K562 (cell line): Measurements from ENCODE around the gene MEGF11. TPM values are rescaled to one million over a fixed set of nuclear protein-coding genes. Genes with fewer than 3 reads are reported as not detected.

ENCODE experiments used
- ATAC-seq: fragments of 200-7000 bp; cut with Tn5 transposase; 3 replicates; pipeline ENCODE4 v1.9.1; 2020; ENCODE audit warnings: moderate library complexity
- BruUV-seq: library from RNA; stranded (reverse); fragments of 400-500 nt; replicated peaks from 2 replicates; lab custom pipeline; 2021; lab: Mats Ljungman, UMichigan
- CTCF ChIA-PET: fragments of 300-600 bp; formaldehyde crosslinking; extraction: SDS; loops from one replicate; lab custom pipeline; 2021; ENCODE audit warnings: low intra/inter-chr PET ratio; lab: Yijun Ruan, JAX
- POLR2A ChIA-PET: fragments of 300-600, 350-650 bp; sonication (Branson Sonifier 250); formaldehyde crosslinking; extraction: SDS; loops from one replicate; lab custom pipeline; 2021; ENCODE audit warnings: antibody characterized with exemption, inconsistent platforms; lab: Yijun Ruan, JAX
- DNase-seq, 4 experiments: peaks; one replicate each; pipeline versions ENCODE4 v3.0.0 to v3.0.0-alpha.2; 2011 to 2018; ENCODE audit warnings: low spot score in 3 of 4, mixed read lengths in 3 of 4; ENCODE audit errors: extremely low read depth in 1 of 4
- FAIRE-seq: peaks from 2 replicates; lab custom pipeline; 2011; peaks lifted over from hg19 to GRCh38; lab: Jason Lieb, UNC
- H2AFZ ChIP-seq: 2 replicates; pipeline ENCODE4 v1.6.0; 2011; ENCODE audit warnings: low read depth, low read length, control low read depth, inconsistent platforms
- H3K27ac ChIP-seq: fragments of 200-600 bp; 3 replicates; pipeline ENCODE4 v1.8.0; 2011; ENCODE audit warnings: low read depth, mild to moderate bottlenecking, control low read depth, inconsistent platforms, low read length, moderate library complexity, mixed read lengths; ENCODE audit errors: extremely low read depth
- H3K27me3 ChIP-seq, 2 experiments: fragments of 300-600 bp in 1 of 2; 2 replicates in 1 of 2; 3 replicates in 1 of 2; pipeline versions ENCODE4 v1.6.0 to v1.8.0; 2011; ENCODE audit warnings: inconsistent platforms in 2 of 2, low read length in 2 of 2, mild to moderate bottlenecking in 1 of 2, mixed read lengths in 1 of 2, moderate library complexity in 1 of 2; ENCODE audit not compliant: control insufficient read depth in 2 of 2, insufficient read depth in 2 of 2
- H3K36me3 ChIP-seq: fragments of 300-600 bp; 3 replicates; pipeline ENCODE4 v1.8.0; 2011; ENCODE audit warnings: mild to moderate bottlenecking, low read length, inconsistent platforms; ENCODE audit not compliant: control insufficient read depth, insufficient read depth
- H3K4me1 ChIP-seq, 2 experiments: fragments of 200-600 bp in 1 of 2; replicated peaks in 1 of 2; 2 replicates in 1 of 2; 3 replicates in 1 of 2; pipeline versions ENCODE4 v1.5.1 to v1.8.0; 2011; ENCODE audit warnings: inconsistent platforms in 2 of 2, low read length in 2 of 2, mild to moderate bottlenecking in 1 of 2, mixed read lengths in 1 of 2, moderate library complexity in 1 of 2; ENCODE audit not compliant: control insufficient read depth in 2 of 2, insufficient read depth in 2 of 2
- H3K4me2 ChIP-seq: 2 replicates; pipeline ENCODE4 v1.6.1; 2011; ENCODE audit warnings: low read length, control low read depth, inconsistent platforms, mixed read lengths; ENCODE audit not compliant: insufficient read depth
- H3K4me3 ChIP-seq: fragments of 200-600 bp; sonication (generic), shearing (Covaris generic); 2 replicates; pipeline ENCODE4 v1.5.1; 2016; ENCODE audit warnings: control low read depth, inconsistent platforms
- H3K79me2 ChIP-seq: fragments of 200-600 bp; 3 replicates; pipeline ENCODE4 v1.8.0; 2011; ENCODE audit warnings: low read length, inconsistent platforms; ENCODE audit not compliant: control insufficient read depth, insufficient read depth
- H3K9ac ChIP-seq, 2 experiments: 2 replicates each; pipeline versions ENCODE4 v1.6.0 to v1.6.1; 2011; ENCODE audit warnings: low read depth in 2 of 2, low read length in 2 of 2, control low read depth in 1 of 2, inconsistent platforms in 1 of 2, mild to moderate bottlenecking in 1 of 2, mixed read lengths in 1 of 2; ENCODE audit not compliant: insufficient read depth in 1 of 2
- H3K9me1 ChIP-seq: one replicate; pipeline ENCODE4 v1.6.0; 2011; ENCODE audit warnings: inconsistent platforms, mild to moderate bottlenecking, low read length, moderate library complexity; ENCODE audit not compliant: control insufficient read depth, insufficient read depth
- H3K9me3 ChIP-seq: replicated peaks from 2 replicates; pipeline ENCODE4 v1.5.1; 2011; ENCODE audit warnings: low read depth, low read length, inconsistent platforms; ENCODE audit not compliant: control insufficient read depth, insufficient read depth
- H4K20me1 ChIP-seq: replicated peaks from 2 replicates; pipeline ENCODE4 v1.6.1; 2011; ENCODE audit warnings: low read length, inconsistent platforms, mixed read lengths; ENCODE audit not compliant: control insufficient read depth, insufficient read depth
- ARID1B ChIP-seq: fragments of 450-650 bp; IDR thresholded peaks from 2 replicates; pipeline ENCODE4 v1.6.1; 2016; ENCODE audit warnings: antibody characterized with exemption, mild to moderate bottlenecking, inconsistent platforms
- CHCHD3 ChIP-seq: fragments of 250-450 bp; sonication (Bioruptor Pico); IDR thresholded peaks from 2 replicates; pipeline ENCODE4 v2.1.2; 2022; ENCODE audit warnings: mild to moderate bottlenecking
- HMG20B ChIP-seq: fragments of 250-450 bp; sonication (Bioruptor Pico); IDR thresholded peaks from 2 replicates; pipeline ENCODE4 v1.5.0; 2021; ENCODE audit warnings: mild to moderate bottlenecking
- NFIC ChIP-seq: fragments of 450-650 bp; IDR thresholded peaks from 2 replicates; pipeline ENCODE4 v1.6.1; 2017; ENCODE audit warnings: mild to moderate bottlenecking, inconsistent platforms
- RBM39 ChIP-seq: fragments of 200-400 bp; formaldehyde crosslinking; optimal IDR thresholded peaks from 2 replicates; pipeline ENCODE3; 2018; ENCODE audit warnings: low read depth, low read length
- TEAD4 ChIP-seq, 2 experiments: sonication (generic) in 1 of 2; formaldehyde crosslinking in 1 of 2; IDR thresholded peaks; 2 replicates each; pipeline versions ENCODE4 v1.6.1 to v1.8.0; 2012 to 2022; ENCODE audit warnings: borderline replicate concordance in 1 of 2, inconsistent platforms in 1 of 2, low read length in 1 of 2, mild to moderate bottlenecking in 1 of 2, missing genetic modification reagents in 1 of 2
- ZBTB1 ChIP-seq: sonication (generic); formaldehyde crosslinking; IDR thresholded peaks from 2 replicates; pipeline ENCODE4 v1.8.1; 2023; ENCODE audit warnings: missing genetic modification reagents, low read depth, mild to moderate bottlenecking, borderline replicate concordance
- ZNF263 ChIP-seq: sonication (generic); formaldehyde crosslinking; IDR thresholded peaks from 2 replicates; pipeline ENCODE4 v1.8.0; 2022; ENCODE audit warnings: mild to moderate bottlenecking, missing genetic modification reagents, borderline replicate concordance
- WGBS: fragments of 100-300 bp; shearing (Covaris generic); methylation state at CpG from one replicate; pipeline ENCODE4 v1.1.6; 2016; ENCODE audit warnings: low coverage, mixed read lengths; ENCODE audit not compliant: insufficient coverage; ENCODE audit errors: missing lambda C conversion rate; 5-methylcytosine and 5-hydroxymethylcytosine counted together
- in situ Hi-C: fragments of 300-500 bp; cut with MboI; formaldehyde crosslinking; loops from 4 replicates; pipeline ENCODE4 v1.15.0; 2018; ENCODE audit warnings: inconsistent platforms, mixed read lengths
- intact Hi-C: fragments of 100-400 bp; cut with micrococcal nuclease; formaldehyde crosslinking; loops from 2 replicates; pipeline ENCODE4 v1.14.2; 2022
- polyA plus RNA-seq, 8 experiments: library from polyadenylated mRNA; depleted of rRNA in 4 of 8; stranded (reverse) in 5 of 8; unstranded in 3 of 8; fragments of >200 nt; fragmentation: Nextera tagmentation in 2 of 8; fragmentation: Illumina TruSeq in 1 of 8; extraction: Ambion mirVana in 2 of 8; extraction: Trizol in 1 of 8; gene quantifications; 2 replicates each; pipeline versions ENCODE4 v1.2.1 to v1.2.3, GENCODE V29; 2011 to 2014; ENCODE audit warnings: inconsistent platforms in 1 of 8, missing spikeins in 1 of 8
- total RNA-seq, 7 experiments: library from RNA; depleted of rRNA in 6 of 7; stranded (reverse); fragments of >200 nt in 6 of 7; fragmentation: Illumina TruSeq in 2 of 7; extraction: Trizol in 2 of 7; gene quantifications; 2 replicates each; pipeline versions ENCODE4 v1.2.1 to v1.2.3, GENCODE V29; 2011 to 2021; ENCODE audit warnings: low replicate concordance in 1 of 7
- TF ChIP-seq, protein P1 (sequence below): fragments of 250-450 bp; sonication (Bioruptor Pico); IDR thresholded peaks from 2 replicates; pipeline ENCODE4 v1.8.0; 2022; ENCODE audit warnings: inconsistent platforms, mild to moderate bottlenecking, moderate library complexity, borderline replicate concordance
- TF ChIP-seq, protein P2 (sequence below): sonication (generic); formaldehyde crosslinking; IDR thresholded peaks from 2 replicates; pipeline ENCODE4 v1.8.0; 2022; ENCODE audit warnings: mild to moderate bottlenecking, missing genetic modification reagents
- TF ChIP-seq, protein P3 (sequence below): sonication (generic); formaldehyde crosslinking; IDR thresholded peaks from 2 replicates; pipeline ENCODE4 v1.8.0; 2023; ENCODE audit warnings: mild to moderate bottlenecking, missing genetic modification reagents

Gene MEGF11
- total and polyA plus RNA-seq, 9 of the 15 experiments (the other 6 are each of a cell fraction or from before 2014, with no cell fraction given): 0.06 to 0.23 (median 0.20) TPM; not detected in 6

DNA sequence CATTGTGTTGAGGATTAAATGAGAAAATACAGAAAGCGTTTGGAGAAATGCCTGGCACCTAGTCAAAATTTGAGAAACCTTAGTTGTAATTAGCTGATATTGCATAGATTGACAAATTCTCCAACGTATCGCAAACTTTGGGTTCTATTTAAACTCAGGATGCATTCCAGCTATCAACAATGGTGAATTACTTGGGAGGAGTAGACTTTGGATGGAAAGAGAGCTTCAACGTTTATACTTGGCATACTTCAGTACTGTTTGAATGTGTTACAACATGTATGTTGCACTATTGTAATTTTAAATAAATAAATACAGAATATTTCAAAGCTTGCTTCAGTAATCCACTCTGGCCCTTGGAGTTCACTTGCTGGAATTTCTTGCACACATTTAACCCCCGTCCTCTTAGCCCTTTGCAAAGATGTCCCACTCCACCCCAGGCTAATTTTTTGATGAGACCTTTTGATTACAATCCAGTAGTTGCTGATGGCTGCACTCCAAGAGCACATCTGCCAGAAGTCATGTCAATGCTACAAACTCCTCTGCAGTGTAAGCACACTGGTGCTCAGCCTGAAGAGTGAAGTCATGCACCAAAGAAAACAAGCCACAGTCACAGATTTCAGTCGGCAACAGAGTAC lies 35.1 kb upstream of the MEGF11 start:
- H3K4me2 ChIP-seq: no peak overlapping the region
- no peak for FAIRE-seq
- H3K27me3 ChIP-seq: peaks cover 0 to 3% of the 10 kb centered on the region in 2 experiments; a peak in 2 of 5 replicates
- H4K20me1 ChIP-seq: peaks cover 3% of the 10 kb centered on the region; the same call in 1 of the 2 replicates
- H2AFZ ChIP-seq: no peak overlapping the region
- no peak overlapping the region for H3K27ac ChIP-seq
- no peaks in the 10 kb centered on the region for H3K9me3 ChIP-seq
- in situ Hi-C loops (no loop called here), intact Hi-C loops (loop anchor here (5.0 to 10.0 kb wide), 3 partner anchors 36 to 306 kb away; partner anchors contain the start of gene MEGF11)
- DNase-seq: no peak
- H3K4me1 ChIP-seq: peaks cover 9 to 10% of the 10 kb centered on the region in 2 experiments; a peak in 4 of 5 replicates
- no peaks in the 10 kb centered on the region for H3K9me1 ChIP-seq
- no peak overlapping the region for H3K4me3 ChIP-seq
- POLR2A ChIA-PET: interaction anchor here (0.8 kb wide), 2 partner anchors 23 to 175 kb away, joined by 3 read pairs; no protein-coding TSS in a partner anchor
- ATAC-seq: no peak
- CTCF ChIA-PET: interaction anchor here (1.1 to 2.0 kb wide), 2 partner anchors 34 to 36 kb away, joined by 3 to 9 read pairs; no protein-coding TSS in a partner anchor
- BruUV-seq: no TSS peak
- no peaks in the 10 kb centered on the region for H3K36me3 ChIP-seq
- WGBS: 23% methylated on average over 6 of the region's 6 CpGs
- no peak overlapping the region; a peak in 1 of 4 replicates for H3K9ac ChIP-seq
- H3K79me2 ChIP-seq: no peaks in the 10 kb centered on the region
- no peak for TF ChIP-seq CHCHD3 (CRISPR knock-in tag)
- TF ChIP-seq ARID1B: no peak
- TF ChIP-seq TEAD4 (IDR thresholded peaks at IDR 0.05; ENCODE audit: low read length): no peak
- no peak for TF ChIP-seq TEAD4 (CRISPR knock-in tag; IDR thresholded peaks at IDR 0.05; ENCODE audit: borderline replicate concordance)
- TF ChIP-seq, protein P1, sequence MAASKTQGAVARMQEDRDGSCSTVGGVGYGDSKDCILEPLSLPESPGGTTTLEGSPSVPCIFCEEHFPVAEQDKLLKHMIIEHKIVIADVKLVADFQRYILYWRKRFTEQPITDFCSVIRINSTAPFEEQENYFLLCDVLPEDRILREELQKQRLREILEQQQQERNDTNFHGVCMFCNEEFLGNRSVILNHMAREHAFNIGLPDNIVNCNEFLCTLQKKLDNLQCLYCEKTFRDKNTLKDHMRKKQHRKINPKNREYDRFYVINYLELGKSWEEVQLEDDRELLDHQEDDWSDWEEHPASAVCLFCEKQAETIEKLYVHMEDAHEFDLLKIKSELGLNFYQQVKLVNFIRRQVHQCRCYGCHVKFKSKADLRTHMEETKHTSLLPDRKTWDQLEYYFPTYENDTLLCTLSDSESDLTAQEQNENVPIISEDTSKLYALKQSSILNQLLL (CRISPR knock-in tag): no peak
- TF ChIP-seq ZNF263 (CRISPR knock-in tag): no peak
- TF ChIP-seq, protein P2, sequence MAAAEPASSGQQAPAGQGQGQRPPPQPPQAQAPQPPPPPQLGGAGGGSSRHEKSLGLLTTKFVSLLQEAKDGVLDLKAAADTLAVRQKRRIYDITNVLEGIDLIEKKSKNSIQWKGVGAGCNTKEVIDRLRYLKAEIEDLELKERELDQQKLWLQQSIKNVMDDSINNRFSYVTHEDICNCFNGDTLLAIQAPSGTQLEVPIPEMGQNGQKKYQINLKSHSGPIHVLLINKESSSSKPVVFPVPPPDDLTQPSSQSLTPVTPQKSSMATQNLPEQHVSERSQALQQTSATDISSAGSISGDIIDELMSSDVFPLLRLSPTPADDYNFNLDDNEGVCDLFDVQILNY (CRISPR knock-in tag): no peak
- TF ChIP-seq RBM39: no peak
- TF ChIP-seq HMG20B: no peak
- TF ChIP-seq NFIC: no peak
- TF ChIP-seq ZBTB1 (CRISPR knock-in tag): no peak
- TF ChIP-seq, protein P3, sequence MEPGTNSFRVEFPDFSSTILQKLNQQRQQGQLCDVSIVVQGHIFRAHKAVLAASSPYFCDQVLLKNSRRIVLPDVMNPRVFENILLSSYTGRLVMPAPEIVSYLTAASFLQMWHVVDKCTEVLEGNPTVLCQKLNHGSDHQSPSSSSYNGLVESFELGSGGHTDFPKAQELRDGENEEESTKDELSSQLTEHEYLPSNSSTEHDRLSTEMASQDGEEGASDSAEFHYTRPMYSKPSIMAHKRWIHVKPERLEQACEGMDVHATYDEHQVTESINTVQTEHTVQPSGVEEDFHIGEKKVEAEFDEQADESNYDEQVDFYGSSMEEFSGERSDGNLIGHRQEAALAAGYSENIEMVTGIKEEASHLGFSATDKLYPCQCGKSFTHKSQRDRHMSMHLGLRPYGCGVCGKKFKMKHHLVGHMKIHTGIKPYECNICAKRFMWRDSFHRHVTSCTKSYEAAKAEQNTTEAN (CRISPR knock-in tag): no peak
